GM12878 (cell line): ENCODE data around the gene LSM3. TPM values are rescaled to one million over a fixed set of nuclear protein-coding genes. Genes with fewer than 3 reads are reported as not detected.

Experiments
- ATAC-seq: fragments of 200-7000 bp; cut with Tn5 transposase; 3 replicates; pipeline ENCODE4 v1.9.1; 2020; ENCODE audit warnings: mild to moderate bottlenecking, moderate library complexity
- BruUV-seq: library from RNA; stranded (reverse); fragments of 400-500 nt; replicated peaks from 2 replicates; lab custom pipeline; 2021; lab: Mats Ljungman, UMichigan
- CTCF ChIA-PET: fragments of 300-600 bp; sonication (Branson Sonifier 250); formaldehyde crosslinking; extraction: SDS; loops from one replicate; lab custom pipeline; 2021; ENCODE audit warnings: inconsistent platforms; lab: Yijun Ruan, JAX
- POLR2A ChIA-PET: fragments of 350-600 bp; formaldehyde crosslinking; extraction: SDS; loops from one replicate; lab custom pipeline; 2021; ENCODE audit warnings: inconsistent platforms; lab: Charles Lee
- RAD21 ChIA-PET: fragments of 300-600 bp; sonication (Branson Sonifier 250); formaldehyde crosslinking; loops from one replicate; lab custom pipeline; 2023; ENCODE audit warnings: antibody characterized with exemption; ENCODE audit not compliant: unreplicated experiment; lab: Charles Lee
- SMC1A ChIA-PET: fragments of 300-600 bp; sonication (Branson Sonifier 250); formaldehyde crosslinking; loops from one replicate; lab custom pipeline; 2023; ENCODE audit not compliant: unreplicated experiment, uncharacterized antibody; lab: Charles Lee
- DNase-seq: peaks from one replicate; pipeline ENCODE4 v3.0.0-alpha.2; 2011; ENCODE audit warnings: low read depth, low spot score
- FAIRE-seq: peaks from 3 replicates; lab custom pipeline; 2011; peaks lifted over from hg19 to GRCh38; lab: Jason Lieb, UNC
- H2AFZ ChIP-seq: 2 replicates; pipeline ENCODE4 v1.6.0; 2011; ENCODE audit warnings: low read depth, low read length, control low read depth; ENCODE audit not compliant: control insufficient read depth
- H3K27ac ChIP-seq: 2 replicates; pipeline ENCODE4 v1.5.1; 2011; ENCODE audit warnings: control low read depth; ENCODE audit not compliant: control insufficient read depth, insufficient read depth
- H3K27me3 ChIP-seq, 2 experiments: replicated peaks in 1 of 2; 2 replicates each; pipeline versions ENCODE4 v1.6.0 to v1.6.1; 2011; ENCODE audit warnings: low read length in 1 of 2; ENCODE audit not compliant: control insufficient read depth in 2 of 2, insufficient read depth in 2 of 2
- H3K36me3 ChIP-seq, 2 experiments: 2 replicates each; pipeline ENCODE4 v1.5.1; 2011; ENCODE audit warnings: low read length in 1 of 2; ENCODE audit not compliant: control insufficient read depth in 2 of 2, insufficient read depth in 2 of 2
- H3K4me1 ChIP-seq: 2 replicates; pipeline ENCODE4 v1.6.1; 2011; ENCODE audit warnings: mild to moderate bottlenecking, low read length, moderate library complexity, mixed read lengths; ENCODE audit not compliant: control insufficient read depth, insufficient read depth
- H3K4me2 ChIP-seq: 2 replicates; pipeline ENCODE4 v1.6.0; 2011; ENCODE audit warnings: control low read depth; ENCODE audit not compliant: control insufficient read depth, insufficient read depth
- H3K4me3 ChIP-seq: fragments of 200-600 bp; sonication (generic); 2 replicates; pipeline ENCODE4 v1.5.1; 2016
- H3K79me2 ChIP-seq: 2 replicates; pipeline ENCODE4 v1.6.0; 2011; ENCODE audit warnings: low read length; ENCODE audit not compliant: control insufficient read depth, insufficient read depth
- H3K9ac ChIP-seq: 2 replicates; pipeline ENCODE4 v1.8.0; 2011; ENCODE audit warnings: low read length, control low read depth, mixed read lengths; ENCODE audit not compliant: control insufficient read depth, insufficient read depth
- H3K9me3 ChIP-seq: replicated peaks from 3 replicates; pipeline ENCODE4 v1.5.1; 2011; ENCODE audit warnings: mild to moderate bottlenecking, low read length; ENCODE audit not compliant: control insufficient read depth, insufficient read depth
- H4K20me1 ChIP-seq: 2 replicates; pipeline ENCODE4 v1.6.0; 2011; ENCODE audit not compliant: control insufficient read depth, insufficient read depth
- E4F1 ChIP-seq: fragments of 450-650 bp; IDR thresholded peaks from 2 replicates; pipeline ENCODE4 v1.6.1; 2018; ENCODE audit warnings: borderline replicate concordance, mild to moderate bottlenecking; ENCODE audit not compliant: partially characterized antibody
- EGR1 ChIP-seq, 2 experiments: IDR thresholded peaks; 1 replicate in 1 of 2; 2 replicates in 1 of 2; pipeline ENCODE4 v1.6.1; 2011 to 2012; ENCODE audit warnings: low read depth in 2 of 2, low read length in 2 of 2, borderline replicate concordance in 1 of 2, mild to moderate bottlenecking in 1 of 2, moderate library complexity in 1 of 2
- FOXK2 ChIP-seq: fragments of 450-650 bp; IDR thresholded peaks from 2 replicates; pipeline ENCODE4 v1.6.1; 2017; ENCODE audit warnings: mild to moderate bottlenecking, moderate library complexity
- NR2F1 ChIP-seq: fragments of 450-650 bp; conservative IDR thresholded peaks from 2 replicates; pipeline ENCODE4 v1.6.1; 2017; ENCODE audit warnings: mild to moderate bottlenecking
- RB1 ChIP-seq: fragments of 450-650 bp; formaldehyde crosslinking; IDR thresholded peaks from 2 replicates; pipeline ENCODE4 v1.6.1; 2017; ENCODE audit warnings: mild to moderate bottlenecking, borderline replicate concordance
- RELA ChIP-seq: fragments of 450-650 bp; IDR thresholded peaks from 2 replicates; pipeline ENCODE4 v1.8.0; 2014; ENCODE audit warnings: borderline replicate concordance; ENCODE audit not compliant: partially characterized antibody
- RUNX3 ChIP-seq: IDR thresholded peaks from 2 replicates; pipeline ENCODE4 v1.6.1; 2012; ENCODE audit warnings: low read length, inconsistent platforms
- SREBF1 ChIP-seq: IDR thresholded peaks from 2 replicates; pipeline ENCODE4 v1.6.1; 2012; ENCODE audit warnings: mild to moderate bottlenecking, low read length
- SREBF2 ChIP-seq: IDR thresholded peaks from 2 replicates; pipeline ENCODE4 v1.6.1; 2012; ENCODE audit warnings: mild to moderate bottlenecking, low read length
- ZZZ3 ChIP-seq: IDR thresholded peaks from 2 replicates; pipeline ENCODE4 v1.6.1; 2011; ENCODE audit warnings: low read depth; ENCODE audit not compliant: control insufficient read depth, insufficient read length
- WGBS: methylation state at CpG from one replicate; pipeline ENCODE4 v1.1.6; 2016; ENCODE audit warnings: low lambda C conversion rate; ENCODE audit not compliant: insufficient replicate concordance, insufficient coverage; ENCODE audit errors: missing lambda C conversion rate; 5-methylcytosine and 5-hydroxymethylcytosine counted together
- in situ Hi-C: fragments of 300-500 bp; cut with MboI; formaldehyde crosslinking; loops from 9 replicates; pipeline ENCODE4 v1.14.3; 2018; ENCODE audit warnings: mixed read lengths
- intact Hi-C: fragments of 100-400 bp; cut with micrococcal nuclease; formaldehyde crosslinking; loops from one replicate; pipeline ENCODE4 v1.14.2; 2022; ENCODE audit not compliant: unreplicated experiment
- polyA plus RNA-seq, 11 experiments: library from polyadenylated mRNA; depleted of rRNA in 4 of 11; unstranded in 6 of 11; stranded (reverse) in 5 of 11; fragments of >200 nt; fragmentation: Nextera tagmentation in 4 of 11; fragmentation: Illumina TruSeq in 1 of 11; extraction: Ambion mirVana in 4 of 11; extraction: Trizol in 1 of 11; gene quantifications; 1 replicate in 1 of 11; 2 replicates in 10 of 11; pipeline versions ENCODE4 v1.2.1 to v1.2.3, GENCODE V29; 2011 to 2016; ENCODE audit warnings: inconsistent platforms in 2 of 11, missing spikeins in 2 of 11, low read depth in 1 of 11
- total RNA-seq, 4 experiments: library from RNA; depleted of rRNA in 3 of 4; stranded (reverse); fragments of >200 nt in 3 of 4; fragmentation: Illumina TruSeq in 1 of 4; extraction: Trizol in 1 of 4; gene quantifications; 2 replicates each; pipeline versions ENCODE4 v1.2.1 to v1.2.3, GENCODE V29; 2013 to 2021
- TF ChIP-seq, protein P1 (sequence below): fragments of 450-650 bp; IDR thresholded peaks from 2 replicates; pipeline ENCODE4 v1.6.1; 2016; ENCODE audit warnings: mild to moderate bottlenecking

The LSM3 gene
- total and polyA plus RNA-seq, 10 of the 15 experiments (the other 5 are each of a cell fraction or from before 2014, with no cell fraction given), result 15.5 to 111 (median 29.1) TPM

DNA sequence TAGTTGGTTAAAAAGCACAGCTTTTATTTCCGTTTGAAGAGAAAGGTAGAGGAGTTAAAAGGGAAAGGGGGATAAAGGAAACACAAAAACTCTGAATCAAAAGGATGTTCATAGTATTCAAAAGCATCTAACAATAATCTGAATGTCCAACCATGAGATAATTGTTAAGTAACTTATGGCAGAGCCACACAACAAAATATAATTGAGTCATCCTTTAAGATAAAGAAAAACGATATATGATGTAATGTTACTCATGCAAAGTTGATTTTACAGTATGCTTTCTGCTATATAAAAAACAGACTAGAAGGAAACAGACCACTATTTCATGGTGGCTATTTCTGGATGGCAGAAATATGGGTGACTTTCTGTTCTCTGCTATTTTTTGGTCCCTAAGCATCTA is 4.1 kb upstream of the LSM3 start:
- H3K27me3 ChIP-seq, result no peaks in the 10 kb centered on the region
- RAD21 ChIA-PET, result no interaction called here
- peak overlapping the region; percentile 46; the same call in 1 of the 2 replicates for H3K4me3 ChIP-seq
- peak overlapping the region; percentile 82 for H3K4me2 ChIP-seq
- POLR2A ChIA-PET, result no interaction called here
- H3K9me3 ChIP-seq, result no peaks in the 10 kb centered on the region
- 0 out of 2 replicates have a peak overlapping the region, but pooled peaks have one; percentile 22 for H3K9ac ChIP-seq
- 82% methylated on average over 2 of the region's 2 CpGs for WGBS
- SMC1A ChIA-PET, result no interaction called here
- peaks cover 1 to 15% of the 10 kb centered on the region in 2 experiments; a peak in 3 of 4 replicates for H3K36me3 ChIP-seq
- no peak for DNase-seq
- CTCF ChIA-PET, result interaction anchor here (0.7 to 2.3 kb wide), 7 partner anchors 9 to 278 kb away, joined by 3 to 10 read pairs (median 4); no protein-coding TSS in a partner anchor
- peaks cover 14% of the 10 kb centered on the region for H3K4me1 ChIP-seq
- in situ Hi-C loops (no loop called here), intact Hi-C loops (no loop called here)
- no TSS peak for BruUV-seq
- no peak for ATAC-seq
- no peak overlapping the region for H2AFZ ChIP-seq
- no peak for TF ChIP-seq ZZZ3
- H3K79me2 ChIP-seq, result peaks cover 56% of the 10 kb centered on the region
- H3K27ac ChIP-seq, result no peak overlapping the region
- H4K20me1 ChIP-seq, result no peaks in the 10 kb centered on the region
- FAIRE-seq, result no peak

- Histone ChIP-seq H3K9me3 (no peaks in the 10 kb centered on the region), H3K4me2 (peak overlapping the region; percentile 82), H3K36me3 (peaks cover 0 to 15% of the 10 kb centered on the region in 2 experiments; a peak in 3 of 4 replicates), H4K20me1 (no peaks in the 10 kb centered on the region), H2AFZ (no peak overlapping the region), H3K27me3 (no peaks in the 10 kb centered on the region), H3K9ac (peak overlapping the region; percentile 22; the same call in 1 of the 2 replicates), H3K4me1 (peaks cover 14% of the 10 kb centered on the region), H3K4me3 (peak overlapping the region; percentile 46), H3K79me2 (peaks cover 61% of the 10 kb centered on the region), H3K27ac (peak overlapping the region; percentile 39)
- ChIA-PET CTCF (interaction anchor here (0.7 to 2.3 kb wide), 10 partner anchors 10 to 606 kb away, joined by 3 to 10 read pairs (median 4); partner anchors contain the start of genes CHCHD4 and TMEM43), POLR2A (interaction anchor here (1.7 kb wide), 1 partner anchor 52 kb away, joined by 13 read pairs; the partner anchor contains the start of genes CHCHD4 and TMEM43), RAD21 (interaction anchor here (1.0 to 2.0 kb wide), 3 partner anchors 31 to 279 kb away, joined by 3 to 5 read pairs (median 3); no protein-coding TSS in a partner anchor), SMC1A (interaction anchor here (1.2 to 1.8 kb wide), 6 partner anchors 31 to 279 kb away, joined by 3 to 5 read pairs (median 4); no protein-coding TSS in a partner anchor)
- peak; percentile 40 for ATAC-seq
- no TSS peak for BruUV-seq
- FAIRE-seq, result peak; percentile 18
- peak; percentile 48 for DNase-seq
- 33% methylated on average over 3 of the region's 3 CpGs for WGBS
- in situ Hi-C loops, result no loop called here
- intact Hi-C loops, result no loop called here
- TF ChIP-seq EGR1 (IDR thresholded peaks at IDR 0.05; ENCODE audit: borderline replicate concordance in 1 of 2, low read depth in 2 of 2, low read length in 2 of 2) (no peak), RUNX3 (peak; percentile 96), SREBF1 (no peak), NR2F1 (no peak), SREBF2 (no peak), E4F1 (no peak), FOXK2 (no peak), RB1 (no peak), RELA (no peak)
- TF ChIP-seq, protein P1, sequence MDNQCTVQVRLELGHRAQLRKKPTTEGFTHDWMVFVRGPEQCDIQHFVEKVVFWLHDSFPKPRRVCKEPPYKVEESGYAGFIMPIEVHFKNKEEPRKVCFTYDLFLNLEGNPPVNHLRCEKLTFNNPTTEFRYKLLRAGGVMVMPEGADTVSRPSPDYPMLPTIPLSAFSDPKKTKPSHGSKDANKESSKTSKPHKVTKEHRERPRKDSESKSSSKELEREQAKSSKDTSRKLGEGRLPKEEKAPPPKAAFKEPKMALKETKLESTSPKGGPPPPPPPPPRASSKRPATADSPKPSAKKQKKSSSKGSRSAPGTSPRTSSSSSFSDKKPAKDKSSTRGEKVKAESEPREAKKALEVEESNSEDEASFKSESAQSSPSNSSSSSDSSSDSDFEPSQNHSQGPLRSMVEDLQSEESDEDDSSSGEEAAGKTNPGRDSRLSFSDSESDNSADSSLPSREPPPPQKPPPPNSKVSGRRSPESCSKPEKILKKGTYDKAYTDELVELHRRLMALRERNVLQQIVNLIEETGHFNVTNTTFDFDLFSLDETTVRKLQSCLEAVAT, result peak; percentile 76; the same call in 1 of the 2 replicates
These were observed 3.1 kb upstream of the LSM3 start for GRCh38 chr3:14175383-14176037.
